T-helper 1 cell (primary cell): ENCODE results near the gene TNFSF11.

Experiments
- DNase-seq, 5 donors: peaks; one replicate each; pipeline ENCODE4 v3.0.0-alpha.2; 2012 to 2020

The TNFSF11 gene

DNA sequence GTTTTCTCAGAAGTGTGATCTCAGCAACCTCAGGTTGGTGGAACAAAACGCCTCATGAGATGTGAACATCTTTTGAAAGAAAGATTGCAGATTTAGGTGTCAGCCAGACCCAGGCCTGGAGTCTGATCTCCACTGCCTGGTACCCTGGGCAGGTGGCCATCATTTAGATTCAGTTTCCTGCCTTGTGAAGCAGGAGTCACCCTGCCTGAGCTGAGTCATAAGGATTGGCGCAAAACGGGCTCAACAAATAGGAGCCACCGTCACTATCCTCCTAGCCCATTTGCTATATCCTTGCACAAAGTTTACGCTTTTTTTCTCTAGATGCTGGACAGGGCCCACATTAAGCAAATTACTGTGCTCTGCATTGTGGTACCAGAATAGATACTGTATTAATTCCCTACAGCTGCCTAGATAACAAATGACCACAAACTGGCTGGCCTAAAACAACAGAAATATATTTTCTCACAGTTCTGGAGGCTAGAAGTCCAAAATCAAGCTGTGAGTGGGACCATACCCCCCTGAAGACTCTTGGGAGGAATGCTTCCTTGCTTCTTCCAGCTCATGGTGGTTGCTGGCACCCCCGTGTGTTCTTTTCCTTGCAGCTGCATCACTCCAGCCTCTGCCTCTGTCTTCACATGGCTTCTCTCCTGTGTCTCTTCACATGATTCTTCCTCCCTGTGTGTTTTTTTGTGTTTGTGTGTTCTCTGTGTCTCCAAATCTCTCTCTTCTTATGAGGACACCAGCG lies 38.2 kb downstream of the TNFSF11 start:
- DNase-seq = no peak

DNA sequence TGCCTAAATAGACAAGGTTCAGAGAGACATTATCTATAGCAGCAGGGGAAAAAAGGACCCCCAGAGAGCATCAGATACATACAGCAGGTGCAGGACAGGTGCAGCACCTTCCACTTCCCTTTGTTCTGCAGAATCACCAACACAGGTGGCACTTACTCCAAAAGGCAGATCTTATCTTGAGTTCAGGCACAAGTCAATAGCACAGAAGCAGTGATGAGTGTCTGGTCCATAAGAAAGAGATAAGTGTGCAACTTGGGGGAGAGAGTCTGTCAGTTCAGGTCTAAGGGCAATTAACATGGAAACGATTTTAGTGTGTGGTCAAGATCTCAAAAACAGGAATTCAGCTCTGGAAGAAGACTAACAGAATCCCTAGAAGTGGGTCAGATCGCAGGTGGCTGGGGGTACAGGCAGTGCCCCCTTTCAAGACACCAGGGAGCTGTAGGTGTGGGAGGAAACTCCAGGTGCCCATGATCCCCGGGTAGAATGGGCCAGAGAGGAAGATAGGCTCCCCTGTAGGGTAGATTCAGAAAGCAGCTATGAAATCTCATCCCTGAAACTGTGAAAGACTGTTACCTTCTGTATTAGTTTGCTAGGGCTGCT lies 40.6 kb downstream of the TNFSF11 start:
- DNase-seq = no peak

DNA sequence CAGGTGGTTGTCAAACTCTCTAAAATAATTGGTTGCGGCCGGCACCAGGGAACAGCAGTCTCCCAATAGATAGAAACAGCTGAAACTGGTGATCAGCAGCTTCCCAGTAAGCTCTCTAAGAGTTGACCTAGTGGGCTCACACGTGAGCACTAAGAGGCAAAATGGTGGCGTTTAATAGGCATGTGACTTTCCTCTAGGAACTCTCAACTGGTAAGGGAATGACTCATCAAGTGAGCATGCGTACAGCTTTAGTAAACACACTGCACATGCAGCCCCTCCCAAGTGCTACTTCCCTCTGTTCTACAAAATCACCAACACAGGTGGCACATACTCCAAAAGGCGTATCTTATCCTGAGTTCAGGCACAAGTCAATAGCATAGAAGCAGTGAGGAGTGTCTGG lies 41.7 kb downstream of the TNFSF11 start:
- no peak for DNase-seq

DNA sequence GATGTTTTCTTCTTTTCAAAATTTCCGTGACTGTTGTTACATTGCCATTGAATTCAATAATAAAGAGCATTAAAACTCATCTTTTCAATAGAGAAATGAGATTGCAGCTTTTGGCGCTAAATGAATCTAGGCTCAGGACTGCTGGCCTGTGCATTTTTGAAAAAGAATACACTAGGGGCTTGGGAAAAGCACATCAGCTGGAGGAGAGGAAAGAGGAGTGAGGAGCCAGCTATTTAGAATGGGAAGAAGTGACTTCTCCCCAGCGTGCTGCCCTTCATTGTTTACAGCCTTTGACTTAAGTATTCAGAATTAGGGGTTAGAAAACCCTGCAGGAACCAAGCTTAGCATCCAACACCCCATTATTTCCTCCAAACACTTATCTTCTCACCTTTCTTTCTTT lies 43.3 kb downstream of the TNFSF11 start:
- no peak for DNase-seq

DNA sequence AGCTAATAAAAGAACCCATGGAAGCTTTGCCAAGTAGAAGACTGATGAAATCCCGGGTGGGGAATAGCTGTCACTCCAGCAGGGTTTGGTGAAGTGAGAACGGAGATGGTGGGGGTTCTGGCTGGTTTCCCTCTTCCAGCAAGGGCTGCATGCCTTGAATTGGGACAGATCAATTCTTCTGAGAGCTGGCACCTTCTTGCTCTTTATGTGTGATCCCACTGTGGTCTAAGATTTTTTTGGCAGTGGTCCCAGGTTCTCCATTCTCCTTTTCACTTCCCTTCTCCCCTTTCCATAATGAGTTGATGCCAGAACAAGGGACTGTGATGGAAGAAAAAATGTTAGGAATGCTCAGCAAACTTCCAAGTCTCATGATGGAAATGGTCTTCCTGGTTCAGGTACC lies 50.0 kb downstream of the TNFSF11 start:
- no peak for DNase-seq

DNA sequence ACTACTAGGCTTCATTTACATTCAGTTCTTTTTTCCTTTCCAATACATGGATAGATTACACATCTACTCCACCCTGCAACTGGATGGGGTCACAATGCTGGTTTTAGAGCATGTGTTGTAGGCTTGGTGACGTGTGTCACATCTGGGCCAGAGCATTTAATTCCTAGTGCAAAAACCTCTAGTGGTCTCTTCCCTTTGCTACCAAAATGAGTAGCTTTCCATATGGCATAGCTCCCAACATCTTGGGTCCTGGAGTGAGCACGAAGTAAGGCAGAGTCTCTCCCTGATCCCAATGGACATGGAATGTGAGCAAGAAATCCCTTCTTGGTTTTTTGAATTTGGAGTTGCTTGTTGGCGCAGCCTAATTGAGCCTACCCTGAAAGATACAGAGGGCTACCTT lies 51.7 kb downstream of the TNFSF11 start:
- DNase-seq = no peak

DNA sequence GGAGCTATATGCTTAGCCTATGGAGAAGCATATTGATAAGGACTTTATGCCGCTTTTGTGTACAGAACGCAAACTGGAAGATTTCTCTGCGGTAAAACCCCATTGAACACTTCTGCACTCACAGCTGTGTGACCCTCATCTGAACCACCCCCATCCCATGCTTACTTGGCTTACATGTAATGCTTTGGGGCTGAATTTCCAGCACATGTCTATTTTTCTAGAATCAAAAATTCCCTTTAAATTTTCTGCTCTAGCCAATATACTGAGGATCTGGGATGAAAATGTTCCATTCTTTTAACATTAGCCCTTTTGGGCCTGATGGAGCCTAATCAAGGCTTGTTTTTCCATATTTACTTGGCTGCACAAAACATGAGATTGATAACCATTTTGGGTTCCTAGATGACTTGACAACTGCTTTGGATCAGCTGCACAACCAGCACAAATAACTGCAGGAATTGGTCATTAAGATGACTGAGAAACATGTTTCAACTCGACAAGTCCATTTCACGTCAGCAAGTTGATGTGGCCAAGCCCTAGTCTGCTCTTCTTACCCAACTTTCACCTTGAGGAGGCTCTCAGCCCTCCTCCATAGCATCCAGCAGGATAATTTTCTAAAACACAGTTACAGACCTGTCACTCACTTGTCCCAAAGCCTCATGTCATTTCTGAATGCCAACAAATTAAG lies 52.4 kb downstream of the TNFSF11 start:
- DNase-seq = no peak

DNA sequence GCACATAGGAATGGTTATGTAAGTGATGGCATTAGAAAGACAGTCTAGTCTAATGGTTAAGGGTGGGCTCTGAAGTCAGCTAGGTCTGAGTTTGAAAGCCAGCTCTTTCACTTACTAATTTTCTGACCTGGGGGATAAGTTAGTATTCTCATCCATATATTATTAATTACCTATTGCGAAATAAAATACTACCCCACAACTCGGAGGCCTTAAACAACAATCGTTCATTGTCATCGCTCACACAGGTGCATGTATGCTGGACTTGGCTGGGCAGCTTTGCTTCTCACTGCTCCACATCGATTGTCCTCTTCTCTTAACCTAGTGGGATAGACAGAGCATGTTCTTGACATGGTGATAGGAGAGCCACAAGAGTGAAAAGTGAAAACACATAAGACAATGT lies 54.7 kb downstream of the TNFSF11 start:
- no peak for DNase-seq

DNA sequence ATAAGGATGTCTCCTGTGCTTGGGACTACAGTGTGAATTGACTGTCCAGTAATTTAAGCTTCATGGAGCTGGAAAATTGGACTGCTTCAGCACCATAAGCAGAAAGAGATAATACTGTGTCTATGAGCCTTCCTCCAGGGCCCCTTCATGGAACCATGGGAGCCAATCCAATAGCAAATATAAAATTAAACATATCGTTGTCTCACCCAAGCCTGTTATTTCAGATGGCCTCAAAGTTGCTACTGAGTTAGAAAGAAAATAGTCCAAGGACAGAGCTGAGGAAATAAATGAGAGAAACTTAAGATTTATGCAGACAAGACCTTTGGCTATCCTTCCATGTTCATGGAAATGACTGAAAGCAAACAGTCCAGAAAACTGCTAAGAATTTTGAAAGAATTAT lies 57.2 kb downstream of the TNFSF11 start:
- DNase-seq = no peak

DNA sequence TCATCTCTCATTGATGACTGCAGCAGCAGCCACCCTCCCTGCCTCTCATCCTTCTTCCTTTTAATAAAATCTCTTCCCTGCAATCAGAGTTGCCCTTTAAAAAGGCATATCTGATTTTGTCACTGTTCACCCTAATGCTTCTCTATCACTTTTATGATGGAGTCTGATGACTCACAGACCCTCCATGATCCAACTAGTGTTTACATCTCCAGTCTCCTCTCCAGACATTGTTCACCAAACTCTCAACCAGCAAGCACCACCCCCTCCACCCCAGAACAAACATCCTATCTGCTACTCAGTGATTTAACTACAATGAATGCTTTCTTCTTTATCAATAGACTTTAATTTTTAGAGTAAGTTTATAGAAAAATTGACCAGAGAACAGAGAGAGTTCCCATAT lies 59.5 kb downstream of the TNFSF11 start:
- no peak for DNase-seq

DNA sequence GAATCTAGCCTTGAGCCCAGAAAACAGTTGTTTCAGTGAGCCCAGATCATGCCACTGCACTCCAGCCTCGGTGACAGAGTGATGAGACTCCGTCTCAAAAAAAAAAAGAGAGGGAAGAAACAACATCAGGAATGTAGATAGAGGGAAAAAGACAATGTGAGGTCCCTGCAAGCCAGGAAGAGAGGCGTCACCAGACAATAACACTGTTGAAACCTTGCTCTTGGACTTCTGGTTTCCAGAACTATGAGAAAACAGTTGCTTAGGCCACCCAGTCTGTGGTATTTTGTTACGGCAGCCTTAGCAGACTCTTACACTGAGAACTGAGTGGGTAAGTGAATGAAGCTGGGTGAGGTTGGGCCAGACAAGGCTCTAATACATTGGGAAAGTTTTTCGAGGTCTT lies 64.1 kb downstream of the TNFSF11 start:
- no peak for DNase-seq

DNA sequence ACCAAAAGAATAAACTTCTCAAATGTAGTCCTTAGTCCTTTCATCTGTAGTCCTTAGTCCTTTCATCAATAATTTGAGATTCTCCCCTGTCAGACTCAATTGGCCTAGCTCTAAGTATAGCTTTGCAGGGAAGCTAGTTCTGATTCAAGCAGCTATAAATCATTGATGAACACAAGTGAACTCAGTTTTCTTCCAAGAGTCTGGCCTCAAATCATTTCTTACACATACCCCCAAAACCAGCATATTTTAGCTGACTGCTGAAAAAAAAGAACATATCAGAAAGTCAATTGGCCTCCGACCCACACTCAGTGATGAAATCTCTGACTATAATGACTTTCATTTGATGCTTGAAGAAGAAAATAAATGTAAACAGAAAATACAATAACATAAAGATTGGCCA lies 64.9 kb downstream of the TNFSF11 start:
- DNase-seq = no peak

DNA sequence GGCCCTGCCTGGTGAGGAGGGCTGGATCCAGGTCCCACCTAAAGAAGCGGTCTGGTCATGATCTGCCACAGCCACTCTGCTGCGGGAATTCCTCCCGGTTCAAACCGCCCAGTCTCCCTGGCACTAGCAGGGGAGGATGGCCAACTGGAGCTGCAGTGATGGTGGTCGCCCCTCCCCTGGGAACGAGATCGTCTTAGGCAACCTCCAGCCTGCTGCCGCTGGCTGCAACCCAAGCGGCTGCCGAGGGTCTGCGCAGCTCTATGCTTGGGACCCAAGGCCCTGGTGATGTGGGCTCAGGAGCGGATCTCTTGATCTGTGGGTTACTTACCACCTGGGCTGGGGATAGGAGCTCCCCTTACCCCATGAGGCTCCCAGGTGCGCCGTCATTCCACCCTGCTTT lies 69.1 kb downstream of the TNFSF11 start:
- DNase-seq = no peak

DNA sequence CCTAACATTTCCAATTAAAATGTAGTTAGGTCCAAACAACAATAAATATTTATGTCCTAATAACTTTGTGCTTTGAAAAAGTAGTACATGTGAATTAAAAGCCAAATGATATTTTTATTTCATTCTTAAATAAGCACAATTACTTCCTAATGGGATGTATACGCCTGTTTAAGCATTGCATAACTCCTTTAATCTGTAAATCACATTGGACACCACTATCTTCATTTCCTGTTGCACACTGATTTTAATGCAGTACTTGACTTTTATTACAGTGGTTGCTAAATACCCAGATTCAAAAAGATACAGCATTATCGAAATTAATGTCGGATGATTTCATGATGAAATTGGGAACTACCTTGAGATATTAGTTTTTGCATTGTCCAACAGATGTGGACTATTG lies 70.9 kb downstream of the TNFSF11 start:
- DNase-seq = no peak

DNA sequence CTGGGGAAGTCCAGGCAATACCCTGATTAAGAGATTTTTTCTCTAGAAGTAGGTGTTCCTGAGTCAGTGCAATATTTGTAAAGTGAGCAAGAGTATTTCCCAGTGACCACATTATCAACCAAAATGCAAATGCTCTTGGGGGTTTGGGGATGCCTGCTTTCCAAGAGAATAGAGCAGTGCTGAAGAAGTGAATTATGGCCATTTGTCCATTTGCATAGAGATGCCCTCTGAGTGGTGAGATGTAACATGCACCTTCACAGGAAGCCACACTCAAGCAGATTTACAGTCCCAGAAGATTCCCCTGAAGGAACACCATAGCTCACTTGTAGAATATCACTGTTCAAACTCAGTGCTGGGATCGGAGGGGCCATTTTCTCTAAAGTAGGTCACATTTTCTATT lies 71.8 kb downstream of the TNFSF11 start:
- no peak for DNase-seq

DNA sequence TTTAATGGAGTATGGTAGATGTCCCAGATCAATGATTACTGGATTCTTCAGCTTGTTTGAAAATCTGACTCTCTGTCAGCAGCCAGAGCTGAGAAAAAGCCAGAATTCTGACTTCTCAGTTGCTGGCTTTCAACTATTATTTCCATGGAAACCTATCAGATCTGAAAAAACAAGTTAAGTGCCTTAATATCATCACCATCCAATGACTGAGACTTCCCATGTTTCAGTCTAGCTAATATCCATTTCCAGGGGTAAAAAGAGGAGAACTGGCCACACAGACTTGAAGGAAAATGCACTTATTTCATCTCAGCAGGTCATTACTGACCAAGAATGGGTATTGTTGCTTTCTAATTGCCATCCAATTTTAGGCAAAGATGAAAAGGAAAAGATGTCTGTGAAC lies 75.2 kb downstream of the TNFSF11 start:
- DNase-seq = no peak

DNA sequence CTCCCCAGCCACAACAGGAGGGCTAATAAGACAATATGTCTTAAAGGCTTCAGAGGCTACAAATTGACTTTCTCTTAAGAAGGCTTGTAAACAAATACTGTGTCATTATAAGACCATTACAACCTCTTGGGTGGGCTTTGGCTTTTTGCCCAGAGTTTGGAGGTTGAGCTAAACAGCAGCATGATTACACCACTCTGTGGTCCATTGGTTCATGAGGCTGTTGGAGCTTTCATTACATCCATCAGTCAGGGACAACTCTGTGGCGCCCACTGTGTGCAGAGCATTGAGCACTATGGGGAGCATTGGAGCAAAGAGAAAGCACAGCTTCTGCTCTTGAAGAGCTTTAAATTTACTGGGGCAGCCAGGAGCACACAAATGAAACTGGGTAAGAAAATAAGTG lies 75.9 kb downstream of the TNFSF11 start:
- DNase-seq = no peak

DNA sequence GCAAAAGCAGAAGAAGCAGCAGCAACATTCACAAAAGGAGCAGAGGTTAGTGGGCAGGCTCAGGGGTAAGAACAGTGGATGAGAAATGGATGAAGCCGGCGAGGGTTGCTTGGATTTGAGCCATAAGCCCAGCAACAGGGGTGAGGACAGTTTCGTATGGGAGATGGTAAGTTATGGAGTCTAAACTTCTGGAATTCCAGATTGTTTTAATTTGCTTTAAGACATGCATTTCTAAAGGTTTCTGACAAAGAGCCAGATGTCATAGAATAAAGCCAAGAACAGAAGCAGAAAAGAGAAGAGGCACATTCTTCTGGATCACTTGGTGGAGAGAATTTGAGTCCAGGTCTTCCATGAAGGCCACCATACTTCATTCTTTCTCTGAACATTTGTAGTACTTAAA lies 76.6 kb downstream of the TNFSF11 start:
- no peak for DNase-seq

DNA sequence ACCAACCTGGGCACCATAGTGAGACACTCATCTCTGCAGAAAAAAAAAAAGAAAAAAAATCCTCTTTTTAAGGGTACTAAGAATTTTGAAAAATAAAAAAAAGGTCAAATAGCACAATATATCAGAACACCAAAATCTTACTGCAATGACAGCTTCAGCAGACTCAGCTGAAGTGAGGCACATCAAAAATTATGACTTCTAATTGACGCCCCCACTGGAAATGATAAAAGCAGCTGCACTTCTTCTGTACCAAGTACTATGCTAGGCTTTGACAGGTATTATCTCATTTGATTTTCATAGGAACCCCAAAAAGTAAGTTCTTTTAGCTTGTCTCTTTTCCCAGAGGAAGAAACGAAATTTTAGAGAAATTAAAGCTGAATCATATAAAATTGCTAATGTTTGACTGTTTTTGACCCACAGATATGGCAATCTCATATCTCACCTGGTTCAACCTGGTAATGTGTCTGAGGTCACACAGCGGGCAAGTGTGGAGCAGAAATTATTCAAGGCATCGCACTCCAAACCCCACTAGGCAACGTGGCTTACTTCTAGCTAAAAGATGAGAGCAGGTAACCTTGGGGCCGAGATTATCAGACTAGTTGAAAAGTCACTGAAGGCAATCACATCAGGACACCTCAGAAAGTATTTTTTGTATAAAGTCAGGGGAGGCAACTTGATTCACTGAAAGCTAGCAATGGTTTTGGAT lies 78.1 kb downstream of the TNFSF11 start:
- no peak for DNase-seq

DNA sequence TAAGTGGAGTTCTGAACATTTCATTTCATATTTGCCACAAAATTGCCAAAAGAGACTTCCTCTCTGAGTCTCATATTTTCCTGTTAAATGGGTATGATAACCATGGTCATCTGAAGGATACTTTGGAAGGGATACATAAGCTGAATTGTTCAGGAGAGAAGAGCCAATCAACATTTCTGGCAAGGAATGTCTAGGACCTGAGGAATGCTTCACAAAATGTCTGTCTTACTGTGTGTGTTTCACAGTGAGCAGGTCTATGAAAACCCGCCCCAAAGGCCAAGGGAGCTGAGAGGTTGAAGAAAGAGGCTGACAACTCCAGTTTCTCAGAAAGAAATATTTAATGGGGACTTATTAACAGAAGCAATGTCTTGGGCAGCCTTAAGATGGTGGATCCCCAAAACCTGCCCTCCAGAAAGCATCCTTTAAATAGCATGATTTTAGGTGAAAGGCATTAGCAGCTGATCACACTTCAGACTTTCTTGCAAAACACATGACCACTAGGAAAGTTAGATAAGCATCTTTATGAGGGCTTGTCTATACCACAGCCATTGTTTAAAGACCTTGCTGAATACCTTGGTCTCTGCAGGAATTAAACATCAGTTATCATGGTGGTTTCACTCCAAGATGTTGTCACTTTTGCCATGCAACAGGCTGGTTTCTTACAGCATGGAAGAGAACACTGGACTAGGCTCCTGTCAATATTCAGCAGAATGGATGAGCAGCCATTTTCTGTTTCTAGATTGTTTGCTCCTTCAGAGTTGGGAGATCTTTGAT lies 78.9 kb downstream of the TNFSF11 start:
- no peak for DNase-seq

DNA sequence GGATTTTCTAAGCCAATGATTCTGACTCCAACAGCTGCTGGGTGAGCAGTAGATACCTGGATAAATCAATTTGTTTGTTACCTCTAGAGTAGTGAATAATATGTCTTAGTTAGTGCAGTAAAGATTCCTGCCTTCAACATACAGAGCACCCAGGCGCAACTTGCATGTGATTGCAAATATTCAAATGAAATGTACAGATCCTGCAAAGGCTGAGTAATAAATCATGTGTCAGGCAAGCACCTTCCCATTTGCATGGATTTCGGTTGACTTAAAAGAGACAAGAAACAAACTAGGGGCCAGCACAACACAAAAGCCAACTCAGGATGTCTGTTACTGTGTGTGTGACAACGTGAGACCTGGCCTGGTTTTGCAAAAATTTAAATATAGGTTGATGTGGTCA lies 79.7 kb downstream of the TNFSF11 start:
- DNase-seq = no peak

DNA sequence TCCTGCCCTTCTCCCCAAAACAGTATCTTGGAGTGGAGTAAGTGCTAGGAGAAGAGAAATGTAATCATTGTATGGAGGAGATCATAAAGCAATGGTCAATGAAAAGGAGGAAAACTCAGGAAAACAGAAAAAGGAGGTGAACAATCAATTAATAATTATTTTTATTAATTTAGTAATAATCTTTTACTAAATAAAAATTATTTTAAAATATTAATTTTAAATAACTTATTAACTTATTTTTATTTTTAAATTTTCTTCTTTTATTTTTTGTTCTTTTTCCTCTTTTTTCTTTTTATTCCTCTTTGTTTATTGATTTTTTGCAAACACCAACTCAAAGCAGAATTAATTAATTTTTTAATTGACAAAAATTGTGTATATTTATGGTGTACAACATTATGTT lies 80.3 kb downstream of the TNFSF11 start:
- no peak for DNase-seq

DNA sequence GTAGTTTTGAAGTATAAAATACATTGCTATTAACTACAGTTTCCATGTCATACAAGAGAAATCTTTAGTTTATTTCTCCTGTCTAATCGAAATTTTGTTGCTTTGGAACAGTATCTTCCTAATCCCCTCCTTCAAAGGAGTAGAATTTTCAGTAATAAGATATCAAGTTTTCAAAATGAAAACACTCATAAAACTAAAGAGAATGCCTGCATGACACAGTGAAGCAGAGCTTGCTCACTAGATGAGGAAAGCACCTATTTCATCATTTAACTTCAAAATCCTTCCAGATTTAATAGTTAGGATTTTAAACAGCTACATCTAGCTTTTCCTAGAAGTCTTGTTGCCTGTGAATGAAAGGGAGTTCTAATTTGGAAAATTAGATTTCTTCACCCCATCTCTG lies 80.8 kb downstream of the TNFSF11 start:
- DNase-seq = no peak
